Prostate gland (tissue), 2 donors: ENCODE results near the gene HS6ST2. TPM values are rescaled to one million over a fixed set of nuclear protein-coding genes. Genes with fewer than 3 reads are reported as not detected.

Source experiments
- DNase-seq: peaks from one replicate; pipeline ENCODE4 v3.0.0-alpha.2; 2019; ENCODE audit warnings: low spot score
- H3K27ac ChIP-seq, 2 donors: fragments of 200-600 bp; sonication (generic); 2 replicates each; pipeline ENCODE4 v1.5.1; 2017 to 2019
- H3K27me3 ChIP-seq: fragments of 200-600 bp; sonication (generic); replicated peaks from 2 replicates; pipeline ENCODE4 v1.5.1; 2019; ENCODE audit not compliant: insufficient read depth
- H3K36me3 ChIP-seq, 2 donors: fragments of 200-600 bp; sonication (generic); 1 replicate in 1 of 2; 2 replicates in 1 of 2; pipeline versions ENCODE4 v1.5.1 to v1.8.1; 2017 to 2019
- H3K4me1 ChIP-seq: fragments of 200-600 bp; sonication (generic); replicated peaks from 2 replicates; pipeline ENCODE4 v1.5.1; 2019
- H3K4me3 ChIP-seq, 2 donors: fragments of 200-600 bp; sonication (generic); 2 replicates each; pipeline ENCODE4 v1.5.1; 2017 to 2019
- H3K9me3 ChIP-seq: fragments of 200-600 bp; sonication (generic); 2 replicates; pipeline ENCODE4 v1.5.1; 2017
- CTCF ChIP-seq, 4 experiments: fragments of 200-600 bp in 2 of 4; fragments of 450-650 bp in 2 of 4; sonication (generic) in 2 of 4; IDR thresholded peaks; 1 replicate in 3 of 4; 2 replicates in 1 of 4; pipeline ENCODE4 v1.5.1; 2016 to 2019; ENCODE audit warnings: antibody characterized with exemption in 4 of 4, mild to moderate bottlenecking in 2 of 4, moderate library complexity in 2 of 4
- POLR2A ChIP-seq: fragments of 450-650 bp; IDR thresholded peaks from one replicate; pipeline ENCODE4 v1.6.1; 2016; ENCODE audit warnings: antibody characterized with exemption, mild to moderate bottlenecking
- POLR2AphosphoS5 ChIP-seq: sonication (generic); formaldehyde crosslinking; IDR thresholded peaks from one replicate; pipeline ENCODE4 v1.6.1; 2017; ENCODE audit warnings: antibody characterized with exemption
- WGBS: methylation state at CpG from one replicate; pipeline ENCODE4 v1.1.5; 2018; 5-methylcytosine and 5-hydroxymethylcytosine counted together
- intact Hi-C: fragments of 100-400 bp; cut with DNase I; formaldehyde crosslinking; loops from one replicate; pipeline ENCODE4 v1.14.2; 2022
- total RNA-seq, 2 donors: library from RNA; depleted of rRNA; stranded (reverse); fragments of >200 nt; gene quantifications; one replicate each; pipeline ENCODE4 v1.1.0, GENCODE V29; 2016

The HS6ST2 gene
- total RNA-seq, 2 donors from 2014 or later = 1.1 to 6.1 TPM

- no peak for DNase-seq
- WGBS = 91% methylated on average over 6 of the region's 7 CpGs
- H3K4me3 ChIP-seq = no peak overlapping the region
- H3K27me3 ChIP-seq = no peaks in the 10 kb centered on the region
- H3K27ac ChIP-seq = no peak overlapping the region
- no peaks in the 10 kb centered on the region for H3K9me3 ChIP-seq
- intact Hi-C loops = no loop called here
- H3K36me3 ChIP-seq = no peaks in the 10 kb centered on the region
- TF ChIP-seq POLR2A (no peak), POLR2AphosphoS5 (no peak), CTCF (IDR thresholded peaks at IDR 0.05) (no peak)
- H3K4me1 ChIP-seq = no peaks in the 10 kb centered on the region
These were observed 183.1 kb downstream of the HS6ST2 start for GRCh38 chrX:132775263-132775823.

GRCh38 chrX:132774010-132774714, 184.3 kb downstream of the HS6ST2 start:
- H3K9me3 ChIP-seq = no peaks in the 10 kb centered on the region
- DNase-seq = no peak
- 58% methylated on average over 5 of the region's 5 CpGs for WGBS
- TF ChIP-seq CTCF (IDR thresholded peaks at IDR 0.05) (no peak), POLR2A (no peak), POLR2AphosphoS5 (no peak)
- H3K4me1 ChIP-seq = no peaks in the 10 kb centered on the region
- no peak overlapping the region for H3K4me3 ChIP-seq
- H3K27me3 ChIP-seq = no peaks in the 10 kb centered on the region
- no peaks in the 10 kb centered on the region for H3K36me3 ChIP-seq
- H3K27ac ChIP-seq = no peak overlapping the region
- intact Hi-C loops = no loop called here

- DNase-seq = no peak
- WGBS = 98% methylated on average over 7 of the region's 7 CpGs
- Histone ChIP-seq H3K27ac (no peak overlapping the region), H3K4me1 (no peaks in the 10 kb centered on the region), H3K4me3 (no peak overlapping the region), H3K9me3 (no peaks in the 10 kb centered on the region), H3K27me3 (no peaks in the 10 kb centered on the region), H3K36me3 (no peaks in the 10 kb centered on the region)
- TF ChIP-seq POLR2A (no peak), POLR2AphosphoS5 (no peak), CTCF (IDR thresholded peaks at IDR 0.05) (no peak)
- intact Hi-C loops = no loop called here
These were observed 188.8 kb downstream of the HS6ST2 start for GRCh38 chrX:132769609-132770008.

- H3K27ac ChIP-seq = no peak overlapping the region
- intact Hi-C loops = no loop called here
- 90% methylated on average over 1 of the region's 1 CpG for WGBS
- no peak overlapping the region for H3K4me3 ChIP-seq
- no peaks in the 10 kb centered on the region for H3K9me3 ChIP-seq
- H3K27me3 ChIP-seq = no peaks in the 10 kb centered on the region
- no peaks in the 10 kb centered on the region for H3K36me3 ChIP-seq
- no peaks in the 10 kb centered on the region for H3K4me1 ChIP-seq
- DNase-seq = no peak
- no peak for TF ChIP-seq CTCF (IDR thresholded peaks at IDR 0.05)
- no peak for TF ChIP-seq POLR2AphosphoS5
- TF ChIP-seq POLR2A = no peak
These were observed 192.0 kb downstream of the HS6ST2 start for GRCh38 chrX:132766452-132766851.

GRCh38 chrX:132763528-132763927, 194.9 kb downstream of the HS6ST2 start:
- Histone ChIP-seq H3K27ac (no peak overlapping the region), H3K4me1 (no peaks in the 10 kb centered on the region), H3K4me3 (no peak overlapping the region), H3K27me3 (no peaks in the 10 kb centered on the region), H3K36me3 (no peaks in the 10 kb centered on the region), H3K9me3 (no peaks in the 10 kb centered on the region)
- WGBS = 58% methylated on average over 3 of the region's 3 CpGs
- DNase-seq = no peak
- intact Hi-C loops = no loop called here
- TF ChIP-seq POLR2A (no peak), CTCF (IDR thresholded peaks at IDR 0.05) (no peak), POLR2AphosphoS5 (no peak)
